KOPT-K1 (cell line): ENCODE measurements around the gene KCNK17.

Experiments
- H3K27ac ChIP-seq: fragments of 200-600 bp; sonication (generic); 2 replicates; pipeline ENCODE4 v1.5.1; 2016; ENCODE audit warnings: antibody characterized with exemption, mild to moderate bottlenecking, low read depth, low read length; ENCODE audit not compliant: poor library complexity, severe bottlenecking
- H3K36me3 ChIP-seq: fragments of 200-600 bp; sonication (generic); 2 replicates; pipeline ENCODE4 v1.5.1; 2017; ENCODE audit warnings: antibody characterized with exemption, mild to moderate bottlenecking, low read length, moderate library complexity; ENCODE audit not compliant: insufficient read depth
- H3K9me3 ChIP-seq: fragments of 200-600 bp; sonication (generic); 2 replicates; pipeline ENCODE4 v1.5.1; 2017; ENCODE audit warnings: antibody characterized with exemption, low read length, mild to moderate bottlenecking; ENCODE audit not compliant: insufficient read depth, poor library complexity, severe bottlenecking

Gene KCNK17

GRCh38 chr6:39249278-39249677, 64.9 kb downstream of the KCNK17 start:
- H3K27ac ChIP-seq: no peak overlapping the region
- H3K36me3 ChIP-seq: no peaks in the 10 kb centered on the region
- H3K9me3 ChIP-seq: no peaks in the 10 kb centered on the region
